Stomach (tissue), 9 donors: ENCODE results near the gene VIPR2. TPM values are rescaled to one million over a fixed set of nuclear protein-coding genes. Genes with fewer than 3 reads are reported as not detected.

ENCODE experiments used
- DNase-seq, 2 donors: peaks; one replicate each; pipeline versions ENCODE4 v3.0.0 to v3.0.0-alpha.2; 2013 to 2019
- H3K27ac ChIP-seq, 5 donors: fragments of 200-600 bp in 4 of 5; sonication (generic) in 4 of 5; one replicate each; pipeline ENCODE4 v1.5.1; 2013 to 2019; ENCODE audit warnings: mild to moderate bottlenecking in 1 of 5, moderate library complexity in 1 of 5
- H3K27me3 ChIP-seq, 3 donors: fragments of 200-600 bp; sonication (generic); one replicate each; pipeline ENCODE4 v1.5.1; 2017 to 2019; ENCODE audit warnings: mixed run types in 1 of 3
- H3K36me3 ChIP-seq, 4 donors: fragments of 200-600 bp; sonication (generic); 1 replicate in 3 of 4; 2 replicates in 1 of 4; pipeline ENCODE4 v1.5.1; 2016 to 2019
- H3K4me1 ChIP-seq, 4 donors: fragments of 200-600 bp; sonication (generic); one replicate each; pipeline ENCODE4 v1.5.1; 2016 to 2019
- H3K4me3 ChIP-seq, 4 donors: fragments of 200-600 bp; sonication (generic) in 3 of 4; one replicate each; pipeline ENCODE4 v1.5.1; 2016 to 2019; ENCODE audit warnings: mild to moderate bottlenecking in 1 of 4
- H3K9me3 ChIP-seq, 4 donors: fragments of 200-600 bp; sonication (generic); one replicate each; pipeline ENCODE4 v1.5.1; 2016 to 2019
- EP300 ChIP-seq: sonication (generic); formaldehyde crosslinking; IDR thresholded peaks from one replicate; pipeline ENCODE4 v1.6.1; 2017; ENCODE audit warnings: antibody characterized with exemption
- POLR2A ChIP-seq, 4 donors: fragments of 450-650 bp; IDR thresholded peaks; one replicate each; pipeline ENCODE4 v1.6.1; 2016; ENCODE audit warnings: antibody characterized with exemption in 4 of 4, control low read depth in 2 of 4, mild to moderate bottlenecking in 1 of 4, moderate library complexity in 1 of 4
- POLR2AphosphoS5 ChIP-seq, 3 donors: sonication (generic); formaldehyde crosslinking; IDR thresholded peaks; one replicate each; pipeline ENCODE4 v1.6.1; 2016; ENCODE audit warnings: antibody characterized with exemption in 3 of 3
- WGBS, 5 donors: extraction: QIAGEN DNeasy Blood & Tissue Kit in 3 of 5; methylation state at CpG; one replicate each; pipeline versions ENCODE4 v1.1.5 to v1.1.7; 2013 to 2018; 5-methylcytosine and 5-hydroxymethylcytosine counted together
- intact Hi-C: fragments of 100-400 bp; cut with DNase I; formaldehyde crosslinking; loops from one replicate; pipeline ENCODE4 v1.15.1; 2023; ENCODE audit warnings: low total_unique reads
- polyA plus RNA-seq, 3 donors: library from polyadenylated mRNA; stranded (reverse); fragments of 200-250 nt; gene quantifications; one replicate each; pipeline ENCODE4 v1.2.3, GENCODE V29; 2013
- total RNA-seq, 5 donors: library from RNA; depleted of rRNA; stranded (reverse); fragments of >200 nt; gene quantifications; one replicate each; pipeline versions ENCODE4 v1.1.0 to v1.2.3, GENCODE V29; 2014 to 2016
- TF ChIP-seq, protein P1 (sequence below), 7 experiments: fragments of 450-650 bp in 4 of 7; fragments of 200-600 bp in 3 of 7; sonication (generic) in 3 of 7; IDR thresholded peaks; one replicate each; pipeline ENCODE4 v1.5.1; 2016 to 2019; ENCODE audit warnings: antibody characterized with exemption in 7 of 7, control low read depth in 2 of 7, mild to moderate bottlenecking in 1 of 7
- donor health status: healthy with polysubstance abuse.
- donor health status: Bipolar disorder and iron deficiency.
- donor health status: healthy.

VIPR2 gene
- total and polyA plus RNA-seq, 8 donors = 1.2 to 25.4 (median 4.6) TPM

DNA sequence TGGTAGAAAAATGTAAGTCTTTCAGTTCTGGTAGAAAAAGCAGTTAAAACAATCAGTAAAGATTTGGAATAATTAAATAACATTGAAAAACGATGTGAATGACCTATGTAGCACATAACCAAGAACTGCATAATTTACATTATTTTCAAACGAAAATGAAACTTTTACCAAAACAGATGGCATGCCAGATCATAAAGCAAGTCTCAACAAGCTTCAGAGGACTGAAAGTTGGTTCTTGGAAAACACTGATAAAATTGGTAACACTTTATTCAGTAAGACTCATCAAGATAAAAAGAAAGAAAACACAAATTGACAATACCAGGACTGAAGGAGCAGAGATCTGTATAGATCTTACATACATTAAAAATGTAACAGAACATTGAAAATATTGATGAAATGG, 92.8 kb downstream of the VIPR2 start:
- Histone ChIP-seq H3K36me3 (peaks cover 0 to 13% (median 0%) of the 10 kb centered on the region in 4 donors), H3K4me3 (no peak overlapping the region), H3K4me1 (no peaks in the 10 kb centered on the region), H3K27ac (no peak overlapping the region), H3K27me3 (peaks cover 0 to 3% (median 0%) of the 10 kb centered on the region in 3 donors), H3K9me3 (peaks cover 0 to 6% (median 0%) of the 10 kb centered on the region in 4 donors)
- DNase-seq = no peak
- intact Hi-C loops = no loop called here
- TF ChIP-seq POLR2AphosphoS5 (IDR thresholded peaks at IDR 0.05) = no peak
- TF ChIP-seq POLR2A (IDR thresholded peaks at IDR 0.05) = no peak
- TF ChIP-seq, protein P1, sequence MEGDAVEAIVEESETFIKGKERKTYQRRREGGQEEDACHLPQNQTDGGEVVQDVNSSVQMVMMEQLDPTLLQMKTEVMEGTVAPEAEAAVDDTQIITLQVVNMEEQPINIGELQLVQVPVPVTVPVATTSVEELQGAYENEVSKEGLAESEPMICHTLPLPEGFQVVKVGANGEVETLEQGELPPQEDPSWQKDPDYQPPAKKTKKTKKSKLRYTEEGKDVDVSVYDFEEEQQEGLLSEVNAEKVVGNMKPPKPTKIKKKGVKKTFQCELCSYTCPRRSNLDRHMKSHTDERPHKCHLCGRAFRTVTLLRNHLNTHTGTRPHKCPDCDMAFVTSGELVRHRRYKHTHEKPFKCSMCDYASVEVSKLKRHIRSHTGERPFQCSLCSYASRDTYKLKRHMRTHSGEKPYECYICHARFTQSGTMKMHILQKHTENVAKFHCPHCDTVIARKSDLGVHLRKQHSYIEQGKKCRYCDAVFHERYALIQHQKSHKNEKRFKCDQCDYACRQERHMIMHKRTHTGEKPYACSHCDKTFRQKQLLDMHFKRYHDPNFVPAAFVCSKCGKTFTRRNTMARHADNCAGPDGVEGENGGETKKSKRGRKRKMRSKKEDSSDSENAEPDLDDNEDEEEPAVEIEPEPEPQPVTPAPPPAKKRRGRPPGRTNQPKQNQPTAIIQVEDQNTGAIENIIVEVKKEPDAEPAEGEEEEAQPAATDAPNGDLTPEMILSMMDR (IDR thresholded peaks at IDR 0.05) = no peak
- no peak for TF ChIP-seq EP300
- 55 to 67% (median 62%) methylated on average over 2 of the region's 2 CpGs for WGBS, 5 donors

DNA sequence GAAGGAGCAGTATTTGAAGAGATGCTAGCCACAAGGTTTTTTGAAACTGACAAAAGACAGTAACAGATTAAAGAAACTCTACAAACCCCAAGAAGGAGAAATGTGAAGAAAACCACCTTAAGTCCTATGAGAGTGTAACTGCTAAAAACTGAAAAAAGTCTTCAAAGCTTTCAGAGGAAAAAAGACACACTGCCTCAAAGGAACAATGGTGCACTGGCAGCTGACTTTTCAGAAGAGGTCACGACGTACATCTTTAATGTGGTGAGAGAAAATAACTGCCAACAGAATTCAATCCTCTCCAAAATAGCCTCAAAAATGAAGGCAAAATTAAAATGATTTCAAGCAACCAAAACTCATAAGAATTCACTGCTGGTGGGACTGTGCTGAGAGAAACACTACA, 94.0 kb downstream of the VIPR2 start:
- TF ChIP-seq POLR2AphosphoS5 (IDR thresholded peaks at IDR 0.05) (no peak), EP300 (no peak), POLR2A (IDR thresholded peaks at IDR 0.05) (no peak)
- TF ChIP-seq, protein P1 (IDR thresholded peaks at IDR 0.05) = no peak
- WGBS, 5 donors = 86 to 97% (median 89%) methylated on average over 2 of the region's 2 CpGs
- Histone ChIP-seq H3K36me3 (peaks cover 0 to 10% (median 0%) of the 10 kb centered on the region in 4 donors), H3K27me3 (peaks cover 0 to 3% (median 0%) of the 10 kb centered on the region in 3 donors), H3K4me1 (no peaks in the 10 kb centered on the region), H3K4me3 (no peak overlapping the region), H3K9me3 (peaks cover 0 to 6% (median 0%) of the 10 kb centered on the region in 4 donors), H3K27ac (no peak overlapping the region)
- DNase-seq = no peak
- intact Hi-C loops = no loop called here

DNA sequence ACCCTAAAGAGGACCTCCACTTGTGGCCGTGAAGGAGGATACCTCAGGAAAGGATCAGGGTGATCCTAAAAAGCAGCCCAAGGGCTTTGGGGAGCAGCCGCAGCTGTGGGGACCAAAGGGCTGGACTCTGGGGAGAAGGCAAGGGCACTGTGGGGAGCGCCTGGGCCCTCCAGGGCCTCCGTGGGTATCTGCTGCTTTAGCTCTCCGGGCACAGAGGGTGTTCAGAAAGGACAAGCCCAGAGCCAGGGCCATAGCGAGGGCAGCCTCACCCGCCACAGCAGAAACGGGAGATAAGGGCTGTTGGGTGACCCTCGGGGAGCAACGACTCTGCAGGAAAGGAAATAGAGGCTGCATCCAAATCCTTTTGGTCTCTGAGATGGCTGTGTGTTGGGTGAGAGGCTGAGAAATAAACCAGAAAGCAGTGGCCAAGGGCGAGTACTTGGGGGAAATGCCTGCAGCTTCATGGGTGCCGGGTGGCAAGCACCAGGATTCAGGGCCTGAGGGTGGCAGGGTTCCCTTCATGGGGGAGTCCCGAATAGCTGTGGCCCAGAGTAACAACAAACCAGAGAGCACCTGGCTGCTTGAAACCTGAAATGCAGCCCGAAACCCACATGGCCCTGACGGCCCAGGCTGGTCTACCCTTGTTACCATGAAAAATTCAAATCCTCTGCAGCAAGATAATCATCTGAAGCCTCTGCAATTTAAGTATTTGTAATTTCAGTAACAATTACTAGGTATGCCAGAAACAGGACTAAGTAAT, 95.2 kb downstream of the VIPR2 start:
- DNase-seq = peak in 1 of 2 donors; percentile 14
- intact Hi-C loops = no loop called here
- TF ChIP-seq POLR2A (IDR thresholded peaks at IDR 0.05) (no peak), EP300 (no peak), POLR2AphosphoS5 (IDR thresholded peaks at IDR 0.05) (no peak)
- TF ChIP-seq, protein P1 (IDR thresholded peaks at IDR 0.05) = no peak
- Histone ChIP-seq H3K27me3 (peaks cover 0 to 3% (median 0%) of the 10 kb centered on the region in 3 donors), H3K4me1 (no peaks in the 10 kb centered on the region), H3K27ac (peak overlapping the region in 1 of 5 donors; percentile 18), H3K36me3 (no peaks in the 10 kb centered on the region), H3K4me3 (no peak overlapping the region), H3K9me3 (peaks cover 0 to 6% (median 0%) of the 10 kb centered on the region in 4 donors)
- WGBS, 5 donors = 83 to 88% (median 86%) methylated on average over 14 to 15 of the region's 15 CpGs

DNA sequence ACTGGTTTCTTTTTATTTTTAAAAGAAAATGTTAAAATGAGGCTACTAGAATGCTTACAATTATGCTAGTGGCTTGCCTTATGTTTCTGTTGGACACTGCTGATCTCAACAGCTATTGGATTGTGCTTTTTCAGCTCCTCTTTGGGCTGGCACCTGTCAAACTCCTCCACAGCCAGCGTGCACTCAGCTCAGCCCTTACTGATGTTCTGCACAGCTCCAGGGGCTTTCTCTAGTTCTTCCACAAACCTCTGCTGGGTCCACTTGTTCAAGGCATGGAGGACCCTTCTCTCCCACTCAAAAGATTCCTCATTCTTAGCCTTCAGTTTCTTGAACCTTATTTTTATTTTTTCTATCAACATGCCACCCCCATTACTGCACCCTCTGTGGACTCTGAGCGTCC, 96.0 kb downstream of the VIPR2 start:
- Histone ChIP-seq H3K9me3 (peaks cover 0 to 6% (median 2%) of the 10 kb centered on the region in 4 donors), H3K27me3 (peaks cover 0 to 3% (median 0%) of the 10 kb centered on the region in 3 donors), H3K27ac (no peak overlapping the region), H3K4me3 (no peak overlapping the region), H3K36me3 (no peaks in the 10 kb centered on the region), H3K4me1 (no peaks in the 10 kb centered on the region)
- intact Hi-C loops = no loop called here
- WGBS, 5 donors = 67 to 81% (median 71%) methylated on average over 2 of the region's 2 CpGs
- TF ChIP-seq POLR2AphosphoS5 (IDR thresholded peaks at IDR 0.05) (no peak), POLR2A (IDR thresholded peaks at IDR 0.05) (no peak), EP300 (no peak)
- TF ChIP-seq, protein P1 (IDR thresholded peaks at IDR 0.05) = no peak
- no peak for DNase-seq
